ENCODE measurements around the gene IRGC.

Gene IRGC

DNA sequence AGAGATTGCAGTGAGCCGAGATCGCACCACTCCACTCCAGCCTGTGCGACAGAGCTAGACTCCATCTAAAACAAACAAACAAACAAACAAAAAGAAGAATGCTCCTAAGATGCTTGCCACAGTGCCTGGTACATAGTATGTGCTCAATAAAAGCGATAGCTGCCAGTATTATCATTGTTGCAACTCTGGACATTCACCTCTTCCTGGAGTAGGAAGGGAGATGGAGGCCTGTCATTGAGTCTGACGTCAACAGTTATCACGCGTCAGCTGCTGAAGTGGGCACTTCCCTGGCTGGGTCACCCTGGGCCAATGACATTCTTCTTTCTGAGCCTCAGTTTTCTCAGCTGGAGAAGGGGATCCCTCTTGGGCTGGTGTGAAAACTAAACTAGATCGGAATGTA, 41.7 kb upstream of the IRGC start:
- TF ChIP-seq, protein P1, sequence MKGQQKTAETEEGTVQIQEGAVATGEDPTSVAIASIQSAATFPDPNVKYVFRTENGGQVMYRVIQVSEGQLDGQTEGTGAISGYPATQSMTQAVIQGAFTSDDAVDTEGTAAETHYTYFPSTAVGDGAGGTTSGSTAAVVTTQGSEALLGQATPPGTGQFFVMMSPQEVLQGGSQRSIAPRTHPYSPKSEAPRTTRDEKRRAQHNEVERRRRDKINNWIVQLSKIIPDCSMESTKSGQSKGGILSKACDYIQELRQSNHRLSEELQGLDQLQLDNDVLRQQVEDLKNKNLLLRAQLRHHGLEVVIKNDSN (IDR thresholded peaks at IDR 0.05), result no peak
- TF ChIP-seq YY1 (IDR thresholded peaks at IDR 0.05; ENCODE audit: low read depth), result no peak
- TF ChIP-seq RAD21 (IDR thresholded peaks at IDR 0.05; ENCODE audit: low read depth), result no peak
- TF ChIP-seq TEAD4 (IDR thresholded peaks at IDR 0.05), result no peak
- TF ChIP-seq, protein P2, sequence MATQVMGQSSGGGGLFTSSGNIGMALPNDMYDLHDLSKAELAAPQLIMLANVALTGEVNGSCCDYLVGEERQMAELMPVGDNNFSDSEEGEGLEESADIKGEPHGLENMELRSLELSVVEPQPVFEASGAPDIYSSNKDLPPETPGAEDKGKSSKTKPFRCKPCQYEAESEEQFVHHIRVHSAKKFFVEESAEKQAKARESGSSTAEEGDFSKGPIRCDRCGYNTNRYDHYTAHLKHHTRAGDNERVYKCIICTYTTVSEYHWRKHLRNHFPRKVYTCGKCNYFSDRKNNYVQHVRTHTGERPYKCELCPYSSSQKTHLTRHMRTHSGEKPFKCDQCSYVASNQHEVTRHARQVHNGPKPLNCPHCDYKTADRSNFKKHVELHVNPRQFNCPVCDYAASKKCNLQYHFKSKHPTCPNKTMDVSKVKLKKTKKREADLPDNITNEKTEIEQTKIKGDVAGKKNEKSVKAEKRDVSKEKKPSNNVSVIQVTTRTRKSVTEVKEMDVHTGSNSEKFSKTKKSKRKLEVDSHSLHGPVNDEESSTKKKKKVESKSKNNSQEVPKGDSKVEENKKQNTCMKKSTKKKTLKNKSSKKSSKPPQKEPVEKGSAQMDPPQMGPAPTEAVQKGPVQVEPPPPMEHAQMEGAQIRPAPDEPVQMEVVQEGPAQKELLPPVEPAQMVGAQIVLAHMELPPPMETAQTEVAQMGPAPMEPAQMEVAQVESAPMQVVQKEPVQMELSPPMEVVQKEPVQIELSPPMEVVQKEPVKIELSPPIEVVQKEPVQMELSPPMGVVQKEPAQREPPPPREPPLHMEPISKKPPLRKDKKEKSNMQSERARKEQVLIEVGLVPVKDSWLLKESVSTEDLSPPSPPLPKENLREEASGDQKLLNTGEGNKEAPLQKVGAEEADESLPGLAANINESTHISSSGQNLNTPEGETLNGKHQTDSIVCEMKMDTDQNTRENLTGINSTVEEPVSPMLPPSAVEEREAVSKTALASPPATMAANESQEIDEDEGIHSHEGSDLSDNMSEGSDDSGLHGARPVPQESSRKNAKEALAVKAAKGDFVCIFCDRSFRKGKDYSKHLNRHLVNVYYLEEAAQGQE (IDR thresholded peaks at IDR 0.05; ENCODE audit: low read depth), result no peak

DNA sequence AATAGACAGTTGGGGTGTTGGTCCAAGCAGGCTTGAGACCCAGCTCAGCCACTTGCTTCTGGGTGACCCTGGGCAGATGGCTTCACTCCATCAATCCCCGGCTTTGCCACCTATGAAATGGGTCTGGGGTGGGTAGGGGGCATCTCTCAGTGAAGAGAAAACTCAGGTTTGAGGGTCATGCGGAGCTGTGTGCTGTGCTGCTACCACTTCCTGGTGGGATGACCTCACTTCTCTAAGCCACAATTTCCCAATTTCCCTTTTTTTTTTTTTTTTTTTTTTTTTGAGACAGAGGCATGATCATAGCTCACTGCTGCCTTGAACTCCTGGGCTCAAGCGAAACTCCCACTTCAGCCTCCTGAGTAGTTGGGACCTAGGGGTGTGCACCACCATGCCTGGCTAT, 41.3 kb upstream of the IRGC start:
- TF ChIP-seq EP300 (IDR thresholded peaks at IDR 0.05; ENCODE audit: borderline replicate concordance) (no peak), YY1 (IDR thresholded peaks at IDR 0.05; ENCODE audit: low read depth) (no peak), EGR1 (IDR thresholded peaks at IDR 0.05) (no peak), RAD21 (IDR thresholded peaks at IDR 0.05; ENCODE audit: low read depth) (no peak), CREB1 (IDR thresholded peaks at IDR 0.05; ENCODE audit: low read depth) (no peak), TEAD4 (IDR thresholded peaks at IDR 0.05) (no peak), CEBPB (IDR thresholded peaks at IDR 0.05) (no peak), TCF12 (IDR thresholded peaks at IDR 0.05; ENCODE audit: low read depth) (no peak), FOXM1 (IDR thresholded peaks at IDR 0.05; ENCODE audit: borderline replicate concordance, low read depth) (no peak), TAF1 (IDR thresholded peaks at IDR 0.05; ENCODE audit: low read depth) (no peak), NFIC (IDR thresholded peaks at IDR 0.05) (no peak), ZBTB7A (IDR thresholded peaks at IDR 0.05; ENCODE audit: low read depth) (no peak)
- TF ChIP-seq, protein P1 (IDR thresholded peaks at IDR 0.05), result no peak
- TF ChIP-seq, protein P3, sequence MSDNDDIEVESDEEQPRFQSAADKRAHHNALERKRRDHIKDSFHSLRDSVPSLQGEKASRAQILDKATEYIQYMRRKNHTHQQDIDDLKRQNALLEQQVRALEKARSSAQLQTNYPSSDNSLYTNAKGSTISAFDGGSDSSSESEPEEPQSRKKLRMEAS (IDR thresholded peaks at IDR 0.05), result no peak
- TF ChIP-seq, protein P2 (IDR thresholded peaks at IDR 0.05; ENCODE audit: low read depth), result no peak

DNA sequence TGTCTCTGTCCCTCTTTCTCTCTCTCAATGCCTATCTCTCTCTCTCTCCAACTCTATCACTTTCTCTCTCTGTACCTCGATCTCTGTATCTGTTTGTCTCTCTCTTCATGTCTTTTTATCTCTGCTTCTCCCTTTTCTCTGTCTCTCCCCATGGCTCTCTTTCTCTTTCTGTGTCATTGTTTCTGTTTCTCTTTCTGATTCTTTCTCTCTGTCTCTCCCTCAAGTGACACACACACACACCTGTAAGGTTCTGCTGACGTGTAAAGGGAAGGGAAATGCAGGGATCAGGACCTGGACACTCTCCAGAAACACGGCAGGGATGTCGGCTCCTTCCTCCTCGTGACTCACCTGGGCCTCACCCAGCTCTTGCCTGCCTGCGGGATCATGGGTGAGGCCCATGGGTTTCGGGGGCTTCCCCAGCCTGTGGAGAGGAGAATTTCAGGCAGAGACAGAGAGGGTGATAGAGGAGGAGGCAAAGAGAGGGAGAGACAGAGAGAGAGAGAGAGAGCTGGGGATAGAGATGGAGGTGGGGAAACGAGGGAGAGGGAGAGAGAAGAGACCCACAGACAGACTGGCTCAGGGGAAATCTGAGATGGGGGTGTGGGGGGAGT, 40.5 kb upstream of the IRGC start:
- peak; percentile 71 for TF ChIP-seq NFIC (IDR thresholded peaks at IDR 0.05)
- no peak for TF ChIP-seq YY1 (IDR thresholded peaks at IDR 0.05; ENCODE audit: low read depth)

DNA sequence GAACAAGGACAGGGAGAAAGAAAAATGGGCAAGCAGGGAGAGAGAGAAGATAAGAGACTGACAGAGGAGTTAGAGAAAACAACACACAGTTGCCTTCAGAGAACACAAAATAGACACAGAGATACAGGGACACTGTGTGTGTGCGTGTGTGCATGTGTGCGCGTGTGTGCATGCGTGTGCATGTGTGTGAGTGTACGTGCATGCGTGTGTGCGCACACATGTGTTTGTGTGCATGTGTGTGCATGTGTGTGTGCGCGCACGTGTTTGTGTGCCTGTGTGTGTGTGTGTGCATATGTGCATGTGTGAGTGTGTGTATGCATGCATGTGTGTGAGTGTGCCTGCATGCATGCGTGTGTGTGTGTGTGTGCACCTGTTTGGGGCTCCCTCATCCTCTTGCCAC, 40.0 kb upstream of the IRGC start:
- no peak for TF ChIP-seq TAF1 (IDR thresholded peaks at IDR 0.05; ENCODE audit: low read depth)
- no peak for TF ChIP-seq FOXM1 (IDR thresholded peaks at IDR 0.05; ENCODE audit: borderline replicate concordance, low read depth)
- no peak for TF ChIP-seq TCF12 (IDR thresholded peaks at IDR 0.05; ENCODE audit: low read depth)
- TF ChIP-seq TEAD4 (IDR thresholded peaks at IDR 0.05), result no peak

DNA sequence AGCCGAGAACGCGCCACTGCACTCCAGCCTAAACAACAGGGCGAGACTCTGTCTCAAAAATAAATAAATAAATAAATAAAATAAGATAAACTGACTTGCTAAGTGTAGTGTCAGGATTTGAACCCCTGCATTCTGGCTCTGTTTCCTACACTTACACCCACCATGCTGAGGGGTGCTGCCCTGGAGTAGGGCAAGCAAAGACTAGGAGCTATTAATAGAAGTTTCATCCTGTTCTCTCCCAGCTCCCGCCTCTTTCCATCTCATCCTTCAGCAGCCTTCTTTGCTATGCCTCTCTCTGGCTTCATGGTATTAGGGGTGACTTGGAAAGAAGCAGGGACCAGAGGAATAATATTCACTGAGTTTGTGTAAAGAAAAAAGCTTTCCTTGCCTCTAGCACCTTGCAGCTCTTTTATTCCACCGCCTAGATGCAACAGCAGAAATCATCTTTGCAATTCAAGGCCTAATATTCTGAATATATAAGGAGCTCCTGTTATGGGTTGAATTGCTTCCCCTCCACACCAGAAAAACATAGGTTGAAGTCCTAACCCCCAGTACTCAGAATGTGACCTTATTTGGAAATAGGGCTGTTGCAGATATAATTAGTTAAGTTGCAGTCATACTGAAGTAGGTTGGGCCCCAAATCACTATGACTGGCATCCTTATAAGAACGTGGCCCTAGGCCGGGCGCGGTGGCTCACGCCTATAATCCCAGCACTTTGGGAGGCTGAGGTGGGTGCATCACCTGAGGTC, 37.2 kb upstream of the IRGC start:
- TF ChIP-seq, protein P1 (IDR thresholded peaks at IDR 0.05), result no peak
- TF ChIP-seq FOXM1 (IDR thresholded peaks at IDR 0.05; ENCODE audit: borderline replicate concordance, low read depth) (no peak), RAD21 (IDR thresholded peaks at IDR 0.05; ENCODE audit: low read depth) (no peak), TCF12 (IDR thresholded peaks at IDR 0.05; ENCODE audit: low read depth) (no peak), CREB1 (IDR thresholded peaks at IDR 0.05; ENCODE audit: low read depth) (no peak), EGR1 (IDR thresholded peaks at IDR 0.05) (no peak), ZBTB7A (IDR thresholded peaks at IDR 0.05; ENCODE audit: low read depth) (no peak), TEAD4 (IDR thresholded peaks at IDR 0.05) (no peak), YY1 (IDR thresholded peaks at IDR 0.05; ENCODE audit: low read depth) (no peak), TAF1 (IDR thresholded peaks at IDR 0.05; ENCODE audit: low read depth) (no peak), CEBPB (IDR thresholded peaks at IDR 0.05) (no peak), EP300 (IDR thresholded peaks at IDR 0.05; ENCODE audit: borderline replicate concordance) (no peak), NFIC (IDR thresholded peaks at IDR 0.05) (no peak)
- TF ChIP-seq, protein P3 (IDR thresholded peaks at IDR 0.05), result no peak
- TF ChIP-seq, protein P2 (IDR thresholded peaks at IDR 0.05; ENCODE audit: low read depth), result no peak
